HG03442 (cell line): ENCODE results near the gene SBF2.
"Not testable (repeated sequence)": the region's sequence is repeated elsewhere in the genome, so short reads cannot be mapped to it uniquely, and the experiment has no call there.

Experiments
- ATAC-seq: cut with Tn5 transposase; IDR thresholded peaks from one replicate; pipeline ENCODE4 v1.9.1; 2021; ENCODE audit warnings: mild to moderate bottlenecking, moderate library complexity; ENCODE audit not compliant: unreplicated experiment

The SBF2 gene

GRCh38 chr11:9916480-9916879 is 377.5 kb downstream of the SBF2 start:
- no peak for ATAC-seq

- ATAC-seq = no peak
Observed at GRCh38 chr11:9914064-9914463, 380.0 kb downstream of the SBF2 start.

GRCh38 chr11:9905960-9906791 is 387.8 kb downstream of the SBF2 start:
- no peak for ATAC-seq

GRCh38 chr11:9905501-9905951 is 388.5 kb downstream of the SBF2 start:
- no peak for ATAC-seq

GRCh38 chr11:9903579-9903978 is 390.4 kb downstream of the SBF2 start:
- ATAC-seq = no peak

- no peak for ATAC-seq
Observed at GRCh38 chr11:9901943-9902342, 392.1 kb downstream of the SBF2 start.

- ATAC-seq = not testable (repeated sequence)
Observed at GRCh38 chr11:9900253-9900652, 393.8 kb downstream of the SBF2 start.

- no peak for ATAC-seq
Observed at GRCh38 chr11:9899676-9900075, 394.3 kb downstream of the SBF2 start.

GRCh38 chr11:9896902-9897301 is 397.1 kb downstream of the SBF2 start:
- ATAC-seq = no peak

- ATAC-seq = no peak
Observed at GRCh38 chr11:9895006-9895405, 399.0 kb downstream of the SBF2 start.

- no peak for ATAC-seq
Observed at GRCh38 chr11:9893474-9893873, 400.5 kb downstream of the SBF2 start.

- no peak for ATAC-seq
Observed at GRCh38 chr11:9888938-9889337, 405.1 kb downstream of the SBF2 start.

- ATAC-seq = no peak
Observed at GRCh38 chr11:9887472-9887871, 406.5 kb downstream of the SBF2 start.

- no peak for ATAC-seq
Observed at GRCh38 chr11:9886595-9886994, 407.4 kb downstream of the SBF2 start.

GRCh38 chr11:9884601-9885000 is 409.4 kb downstream of the SBF2 start:
- no peak for ATAC-seq

- no peak for ATAC-seq
Observed at GRCh38 chr11:9880657-9881056, 413.4 kb downstream of the SBF2 start.

GRCh38 chr11:9878936-9879335 is 415.1 kb downstream of the SBF2 start:
- ATAC-seq = no peak

- ATAC-seq = no peak
Observed at GRCh38 chr11:9876331-9876730, 417.7 kb downstream of the SBF2 start.

GRCh38 chr11:9875862-9876261 is 418.2 kb downstream of the SBF2 start:
- no peak for ATAC-seq

GRCh38 chr11:9875399-9875798 is 418.6 kb downstream of the SBF2 start:
- ATAC-seq = no peak

- ATAC-seq = no peak
Observed at GRCh38 chr11:9874466-9874865, 419.6 kb downstream of the SBF2 start.

- ATAC-seq = no peak
Observed at GRCh38 chr11:9868641-9869040, 425.4 kb downstream of the SBF2 start.

- ATAC-seq = no peak
Observed at GRCh38 chr11:9862981-9863380, 431.0 kb downstream of the SBF2 start.
